ENCODE measurements around the gene POU5F1.

- TF ChIP-seq POLR2A (IDR thresholded peaks at IDR 0.05), result no peak
- no peak for TF ChIP-seq CTCF (IDR thresholded peaks at IDR 0.05)
Measured at GRCh38 chr6:31135710-31136109, 34.8 kb downstream of the POU5F1 start.
